Measurements from ENCODE around the gene STK32B. TPM values are rescaled to one million over a fixed set of nuclear protein-coding genes. Genes with fewer than 3 reads are reported as not detected.

Gene STK32B
- total and polyA plus RNA-seq, 12 donors, result 0.16 to 6.8 (median 0.52) TPM

DNA sequence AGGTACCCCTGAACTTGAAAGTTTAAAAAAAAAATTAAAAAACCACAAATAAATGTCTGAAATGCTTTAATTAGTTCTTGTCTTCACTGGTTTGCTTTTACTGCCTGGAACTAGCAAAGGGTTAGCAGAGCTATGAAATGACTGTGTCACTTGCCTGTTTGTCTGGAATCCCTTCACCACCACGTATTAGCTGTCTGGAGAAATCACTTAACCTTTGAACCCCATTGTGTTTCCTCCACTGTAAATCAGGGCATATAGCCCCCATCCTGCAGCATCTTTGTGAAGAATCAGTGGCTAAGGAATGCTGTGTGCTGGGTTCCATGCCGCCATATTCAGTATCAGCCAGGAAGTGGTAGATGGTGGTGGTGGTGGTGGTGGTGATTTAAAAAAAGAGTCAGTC lies 38.3 kb upstream of the STK32B start:
- 52 to 75% (median 66%) methylated on average over 2 of the region's 2 CpGs for WGBS, 4 donors
- DNase-seq, result no peak
- Histone ChIP-seq H3K36me3 (replicated peaks in 1 of 2) (no peaks in the 10 kb centered on the region), H3K4me1 (replicated peaks in 1 of 2) (no peaks in the 10 kb centered on the region), H3K9me3 (replicated peaks in 1 of 3) (no peaks in the 10 kb centered on the region), H3K27me3 (peaks cover 3% of the 10 kb centered on the region), H3K27ac (no peak overlapping the region), H3K4me3 (no peak overlapping the region)
- TF ChIP-seq, protein P1, sequence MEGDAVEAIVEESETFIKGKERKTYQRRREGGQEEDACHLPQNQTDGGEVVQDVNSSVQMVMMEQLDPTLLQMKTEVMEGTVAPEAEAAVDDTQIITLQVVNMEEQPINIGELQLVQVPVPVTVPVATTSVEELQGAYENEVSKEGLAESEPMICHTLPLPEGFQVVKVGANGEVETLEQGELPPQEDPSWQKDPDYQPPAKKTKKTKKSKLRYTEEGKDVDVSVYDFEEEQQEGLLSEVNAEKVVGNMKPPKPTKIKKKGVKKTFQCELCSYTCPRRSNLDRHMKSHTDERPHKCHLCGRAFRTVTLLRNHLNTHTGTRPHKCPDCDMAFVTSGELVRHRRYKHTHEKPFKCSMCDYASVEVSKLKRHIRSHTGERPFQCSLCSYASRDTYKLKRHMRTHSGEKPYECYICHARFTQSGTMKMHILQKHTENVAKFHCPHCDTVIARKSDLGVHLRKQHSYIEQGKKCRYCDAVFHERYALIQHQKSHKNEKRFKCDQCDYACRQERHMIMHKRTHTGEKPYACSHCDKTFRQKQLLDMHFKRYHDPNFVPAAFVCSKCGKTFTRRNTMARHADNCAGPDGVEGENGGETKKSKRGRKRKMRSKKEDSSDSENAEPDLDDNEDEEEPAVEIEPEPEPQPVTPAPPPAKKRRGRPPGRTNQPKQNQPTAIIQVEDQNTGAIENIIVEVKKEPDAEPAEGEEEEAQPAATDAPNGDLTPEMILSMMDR (IDR thresholded peaks at IDR 0.05), result no peak
- TF ChIP-seq POLR2A (IDR thresholded peaks at IDR 0.05), result no peak
- intact Hi-C loops (cut with DNase I), result no loop called here

DNA sequence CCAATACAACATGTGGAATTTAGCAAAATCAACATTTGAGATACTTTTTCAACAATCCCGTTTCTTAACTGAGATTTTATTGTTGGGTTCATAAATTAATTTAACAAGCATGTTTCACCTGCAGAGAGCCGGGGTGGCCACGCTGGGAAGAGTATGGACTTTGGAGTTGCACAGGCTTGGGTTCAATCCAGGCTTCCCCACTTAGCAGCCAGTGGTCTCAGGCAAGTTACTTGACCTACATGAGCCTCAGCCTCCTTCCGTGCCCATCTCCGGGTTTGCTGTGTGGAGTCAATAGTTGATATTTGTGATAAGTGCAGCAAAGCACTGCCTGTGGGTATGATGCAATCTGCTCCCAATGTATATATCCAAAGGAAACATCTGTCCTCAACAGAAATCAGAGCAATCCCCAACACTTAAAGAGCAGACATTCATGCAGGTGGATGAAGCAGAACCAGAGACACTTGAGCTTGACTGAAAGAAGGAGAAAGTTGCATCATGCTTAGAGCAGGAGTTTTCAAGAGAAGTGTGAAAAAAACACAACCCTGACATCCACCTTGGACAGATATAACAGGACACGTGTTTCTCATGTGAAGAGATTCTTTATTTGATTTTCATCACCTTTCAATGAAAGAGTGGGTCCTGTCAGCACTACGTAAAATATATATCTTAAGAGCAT lies 37.1 kb upstream of the STK32B start:
- intact Hi-C loops (cut with DNase I), result no loop called here
- Histone ChIP-seq H3K4me1 (replicated peaks in 1 of 2) (no peaks in the 10 kb centered on the region), H3K9me3 (replicated peaks in 1 of 3) (no peaks in the 10 kb centered on the region), H3K27me3 (peaks cover 3% of the 10 kb centered on the region), H3K27ac (no peak overlapping the region), H3K36me3 (replicated peaks in 1 of 2) (no peaks in the 10 kb centered on the region), H3K4me3 (no peak overlapping the region)
- DNase-seq, result no peak
- TF ChIP-seq POLR2A (IDR thresholded peaks at IDR 0.05), result no peak
- TF ChIP-seq, protein P1 (IDR thresholded peaks at IDR 0.05), result no peak
- 62 to 75% (median 68%) methylated on average over 7 of the region's 7 CpGs for WGBS, 4 donors

DNA sequence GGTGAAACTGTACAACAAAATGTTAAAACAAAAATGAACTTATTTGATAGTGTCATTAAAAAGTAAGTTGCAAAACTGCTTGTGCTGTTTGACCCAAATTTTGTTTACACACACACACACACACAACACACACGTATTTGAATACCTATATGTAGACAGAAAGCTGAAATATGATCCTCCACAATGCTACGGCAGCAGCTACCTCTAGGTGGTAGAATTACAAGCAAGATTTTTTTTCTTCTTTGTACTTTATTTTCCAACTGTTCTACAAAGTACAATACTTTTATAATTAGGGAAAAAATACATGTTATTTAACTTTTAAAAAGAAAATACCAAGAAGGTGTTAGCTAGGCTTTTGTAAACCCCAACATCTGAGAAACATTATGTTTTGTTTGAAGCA lies 33.2 kb upstream of the STK32B start:
- Histone ChIP-seq H3K27ac (no peak overlapping the region), H3K4me3 (no peak overlapping the region), H3K36me3 (replicated peaks in 1 of 2) (no peaks in the 10 kb centered on the region), H3K9me3 (replicated peaks in 1 of 3) (no peaks in the 10 kb centered on the region), H3K27me3 (peaks cover 8% of the 10 kb centered on the region), H3K4me1 (replicated peaks in 1 of 2) (no peaks in the 10 kb centered on the region)
- 18 to 38% (median 27%) methylated on average over 2 of the region's 2 CpGs for WGBS, 4 donors
- TF ChIP-seq, protein P1 (IDR thresholded peaks at IDR 0.05), result no peak
- no peak for TF ChIP-seq POLR2A (IDR thresholded peaks at IDR 0.05)
- DNase-seq, result no peak
- intact Hi-C loops (cut with DNase I), result no loop called here

DNA sequence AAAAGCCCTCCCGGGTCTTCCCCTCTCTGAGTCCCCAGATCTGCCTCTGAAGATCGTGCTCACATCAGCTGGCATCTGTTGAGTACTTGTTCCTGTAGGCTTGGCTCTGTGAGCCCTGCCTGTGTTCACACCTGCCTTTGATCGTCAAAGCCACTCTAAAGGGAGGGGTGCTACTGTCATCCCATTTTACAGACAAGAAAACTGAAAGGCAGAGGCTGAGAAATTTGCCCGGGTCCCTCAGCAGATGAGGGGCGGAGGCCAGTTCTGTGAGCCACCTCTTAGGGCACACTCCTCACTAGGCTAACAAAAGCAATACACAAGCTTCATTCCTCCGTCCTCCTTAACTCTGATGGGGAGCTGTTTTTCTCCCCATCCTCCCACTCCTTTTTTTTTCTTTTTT lies 32.7 kb upstream of the STK32B start:
- no peak overlapping the region for H3K4me3 ChIP-seq
- H3K27ac ChIP-seq, result no peak overlapping the region
- no peaks in the 10 kb centered on the region for H3K9me3 ChIP-seq (replicated peaks in 1 of 3)
- peaks cover 8% of the 10 kb centered on the region for H3K27me3 ChIP-seq
- DNase-seq, result no peak
- no peaks in the 10 kb centered on the region for H3K36me3 ChIP-seq (replicated peaks in 1 of 2)
- 38 to 46% (median 41%) methylated on average over 6 of the region's 6 CpGs for WGBS, 4 donors
- TF ChIP-seq POLR2A (IDR thresholded peaks at IDR 0.05), result no peak
- TF ChIP-seq, protein P1 (IDR thresholded peaks at IDR 0.05), result no peak
- no peaks in the 10 kb centered on the region for H3K4me1 ChIP-seq (replicated peaks in 1 of 2)
- intact Hi-C loops (cut with DNase I), result no loop called here
